Activated CD8-positive, alpha-beta memory T cell treated with anti-CD3 and anti-CD28 coated beads, Interleukin-2, amount 50 U/mL, for 1 hour (primary cell): ENCODE measurements around the gene MKNK1.
A peak's percentile ranks its signal among the peaks of the same experiment; 100 is the strongest.

Experiments
- DNase-seq: peaks from one replicate; pipeline ENCODE4 v3.0.0-alpha.2; 2020; ENCODE audit errors: extremely low read depth

Gene MKNK1

DNA sequence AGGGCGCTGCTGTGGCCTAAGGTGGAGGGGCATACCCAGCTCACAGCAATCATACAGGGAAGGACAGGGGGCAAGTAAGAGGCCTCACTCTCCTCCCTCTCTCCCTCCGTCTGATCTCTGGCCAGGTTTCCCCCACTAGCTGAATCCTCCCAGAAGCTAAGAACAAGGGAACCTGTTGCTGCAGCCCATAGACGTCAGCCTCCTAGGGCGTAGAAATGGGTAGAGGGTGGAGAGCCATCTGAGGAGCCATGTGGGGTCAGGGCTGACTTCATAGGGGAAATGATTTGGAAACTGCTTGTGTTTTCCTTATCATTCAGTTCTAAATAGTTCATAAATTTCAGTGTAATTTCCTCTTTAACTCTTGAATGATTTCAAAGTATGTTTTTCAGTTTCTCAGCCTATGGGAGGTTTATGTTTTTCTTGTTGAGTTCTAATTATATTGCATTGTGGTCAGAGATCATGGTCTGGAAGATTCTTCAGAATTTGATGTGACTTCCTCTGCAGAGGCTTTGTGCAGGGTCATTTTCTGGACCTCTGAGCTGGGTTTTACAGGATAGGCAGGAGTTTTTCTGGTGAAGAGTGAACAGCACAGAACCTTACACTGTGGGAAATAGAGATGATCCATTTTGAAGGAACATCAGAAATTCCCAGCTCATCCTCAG, 14.8 kb upstream of the MKNK1 start:
- no peak for DNase-seq

DNA sequence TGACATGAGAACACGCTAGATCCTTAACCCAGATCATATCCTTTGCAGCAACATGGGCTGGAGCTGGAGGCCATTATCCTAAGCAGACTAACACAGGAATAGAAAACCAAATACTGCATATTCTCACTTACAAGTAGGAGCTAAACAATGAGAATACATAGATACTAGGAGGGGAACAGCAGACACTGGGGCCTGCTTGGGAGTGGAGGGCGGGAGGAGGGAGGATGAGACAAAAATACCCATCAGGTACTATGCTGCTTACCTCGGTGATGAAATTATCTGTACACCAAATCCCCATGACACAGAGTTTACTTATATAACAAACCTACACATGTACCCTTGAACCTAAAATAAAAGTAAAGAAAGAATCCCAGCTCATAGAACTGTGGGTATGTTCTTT, 13.8 kb upstream of the MKNK1 start:
- DNase-seq, result no peak

DNA sequence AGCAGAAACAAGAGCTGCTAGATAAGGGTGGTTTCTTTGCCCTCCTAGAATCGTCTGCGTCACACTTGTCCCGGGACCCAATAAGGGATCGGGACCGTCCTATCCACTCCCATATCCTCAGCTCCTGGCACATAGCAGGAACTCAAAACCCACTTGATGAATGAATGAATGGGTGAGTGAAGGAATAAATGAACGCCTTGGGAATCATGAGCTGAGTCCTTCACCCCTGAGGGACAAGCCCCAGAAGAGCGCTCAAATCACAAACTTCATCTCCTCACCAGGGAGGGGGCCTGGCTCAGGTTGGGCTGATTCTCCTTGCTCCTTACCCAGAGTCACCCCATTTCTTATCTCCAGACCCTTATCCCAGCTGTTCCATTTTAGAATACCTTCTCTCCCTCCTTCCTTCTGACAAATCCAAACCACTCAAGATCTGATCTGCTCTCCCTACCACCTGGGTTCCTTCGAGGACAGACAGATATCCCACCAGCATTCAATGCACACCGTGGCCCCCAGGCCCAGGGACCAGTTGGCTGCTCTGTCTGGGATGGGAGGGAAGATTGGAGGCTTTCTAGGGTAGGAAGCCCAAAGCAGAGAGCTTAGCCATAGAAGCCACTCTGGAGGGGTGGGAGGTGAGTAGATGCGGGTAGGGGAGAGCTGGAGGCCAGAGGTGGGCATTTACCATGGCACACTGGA, 13.2 kb upstream of the MKNK1 start:
- DNase-seq, result no peak

DNA sequence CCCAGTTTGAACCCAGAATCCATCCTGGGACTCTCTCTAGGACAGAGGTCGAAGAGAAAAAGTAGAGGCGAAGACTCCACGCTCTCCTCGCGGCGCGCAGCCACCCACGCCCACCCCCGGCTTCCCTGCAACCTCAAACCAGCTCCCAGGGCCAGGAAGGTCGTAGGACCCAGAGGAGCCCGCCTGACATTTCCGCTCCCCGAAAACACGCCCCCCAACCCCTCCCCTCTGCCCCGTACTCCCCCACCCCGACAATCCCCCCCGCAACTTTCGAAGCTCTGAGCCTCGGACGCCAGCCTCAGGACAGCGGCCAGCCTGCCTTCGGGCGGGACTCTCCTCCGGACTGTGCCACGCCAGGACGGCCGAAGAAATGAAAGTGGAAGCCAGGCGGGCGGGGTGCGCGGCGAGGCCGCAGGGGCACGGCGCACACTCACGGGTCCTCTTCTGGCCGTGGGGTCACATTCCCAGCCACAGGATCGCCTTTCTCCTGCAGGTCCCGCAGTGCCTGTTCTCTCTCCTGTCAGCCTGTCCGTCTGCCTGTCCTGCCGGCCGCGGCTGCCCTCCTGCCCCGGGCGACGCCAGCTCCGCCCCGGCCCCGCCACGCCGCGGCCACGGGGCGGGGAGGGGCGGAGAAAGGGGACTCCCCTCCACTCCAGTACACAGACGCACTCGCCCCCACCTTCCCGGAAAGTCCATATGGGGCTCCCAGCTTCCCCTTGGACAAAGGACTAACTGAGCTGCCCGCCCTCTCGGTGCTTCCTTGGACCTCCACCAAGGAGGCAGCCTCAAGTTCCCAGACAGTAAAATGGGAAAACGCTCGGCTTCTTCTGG, 12.4 kb upstream of the MKNK1 start, which contains the start of gene MOB3C:
MOB3C (minus strand) TSS at position 535 of the 831 bp plus-strand sequence. CDS start 3,490 bp downstream, outside the sequence.
- peak; percentile 25 for DNase-seq

DNA sequence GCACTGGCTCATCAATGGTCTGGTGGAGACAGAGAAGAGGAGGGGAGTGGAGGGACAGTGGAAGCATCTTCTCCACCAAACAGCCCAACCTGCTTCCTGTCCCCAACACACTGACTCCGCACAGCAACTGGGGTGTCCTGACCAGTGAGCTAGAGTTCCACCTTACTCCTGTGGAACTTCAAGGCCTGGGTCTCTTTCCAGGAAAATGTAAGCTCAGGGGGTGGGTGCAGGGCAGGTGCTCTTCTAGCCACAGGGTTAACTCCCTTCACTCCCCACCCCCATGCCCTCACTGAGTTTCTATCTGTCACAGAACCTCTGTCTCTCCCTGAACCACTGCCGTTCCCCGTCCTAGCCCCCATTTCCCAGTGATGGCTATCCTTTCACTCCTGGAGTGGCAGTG, 11.7 kb upstream of the MKNK1 start:
- DNase-seq, result no peak

DNA sequence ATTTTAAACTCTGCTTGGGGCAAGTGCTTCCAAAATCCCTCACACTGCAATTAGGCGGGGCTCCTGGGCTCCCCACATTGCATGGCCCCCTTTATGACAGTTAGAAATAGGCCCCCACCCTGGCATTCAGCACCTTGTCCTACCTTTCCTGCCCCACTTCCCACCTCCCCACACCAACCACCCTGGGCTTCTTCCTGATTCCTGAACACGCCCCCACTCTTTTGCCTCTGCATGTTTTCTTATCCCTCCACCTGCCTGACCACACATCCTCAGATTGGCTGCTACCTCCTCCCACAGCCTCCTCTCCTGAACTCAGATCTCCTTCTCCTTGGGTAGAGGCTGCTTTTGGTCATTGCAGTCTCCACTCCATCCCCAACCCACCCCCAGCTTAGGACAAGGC, 11.0 kb upstream of the MKNK1 start:
- DNase-seq, result no peak

DNA sequence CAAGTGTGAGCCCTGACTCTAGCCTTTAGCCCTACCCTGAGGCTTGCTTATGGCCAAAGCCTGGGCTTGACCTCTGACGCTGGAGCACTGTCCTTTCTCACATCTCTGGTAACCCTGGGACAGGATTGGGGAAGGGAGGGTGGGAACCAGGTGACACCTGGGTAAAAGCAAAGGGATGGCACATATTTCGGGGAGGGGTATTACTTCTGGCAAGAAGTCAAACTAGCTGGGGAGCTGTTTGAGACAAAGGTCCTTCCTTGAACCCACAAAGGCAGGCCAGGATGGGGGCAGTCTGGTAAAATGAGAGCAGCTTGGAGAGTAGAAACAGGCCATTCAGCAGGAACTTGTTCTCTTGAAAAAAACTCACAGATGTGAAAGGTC, 10.5 kb upstream of the MKNK1 start:
- DNase-seq, result no peak

DNA sequence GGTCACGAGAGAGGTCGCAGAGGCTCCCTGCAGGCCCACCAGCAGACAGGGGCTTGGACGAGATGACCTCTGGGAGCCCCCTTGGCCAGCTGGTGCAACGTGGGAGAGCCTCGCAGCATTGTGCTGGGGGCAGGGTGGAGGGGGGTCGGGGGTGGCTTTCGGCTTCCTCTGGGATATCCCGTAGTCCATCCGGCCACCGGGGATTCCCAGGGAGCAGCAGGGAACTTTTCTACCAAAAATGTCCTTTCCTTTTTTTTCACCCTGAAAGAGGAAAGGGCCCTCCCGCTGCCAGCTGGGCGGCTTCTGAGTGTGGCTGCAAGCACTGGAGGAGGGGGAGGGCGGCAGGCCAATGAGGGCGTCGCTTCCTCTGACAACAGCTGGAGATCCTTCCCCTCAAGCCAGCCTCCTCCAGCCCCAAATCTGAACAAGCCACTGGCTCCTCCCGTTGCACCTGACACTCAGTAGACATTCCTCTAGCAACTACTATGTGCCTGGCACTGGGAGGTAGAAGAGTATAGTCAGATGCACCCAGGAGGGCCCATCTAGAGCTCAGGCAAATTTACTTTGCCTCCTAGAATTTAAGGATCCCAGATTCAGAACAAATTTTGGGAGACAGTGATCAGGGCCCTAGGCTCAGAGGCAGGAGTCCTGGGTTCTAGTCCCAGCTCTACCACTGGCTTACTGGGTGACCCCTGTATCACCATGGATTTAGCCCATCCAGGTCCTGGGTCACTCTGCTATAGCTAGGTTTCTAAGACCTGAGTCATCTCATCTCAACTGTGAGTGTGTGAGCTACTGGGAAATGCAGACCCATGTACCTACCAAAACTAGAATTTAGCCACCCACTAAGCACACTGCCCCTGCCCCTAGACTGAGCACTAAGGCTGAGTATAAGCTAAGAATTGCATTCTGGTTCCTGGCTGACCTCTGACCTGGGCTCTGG, 9.9 kb upstream of the MKNK1 start:
- DNase-seq, result no peak

DNA sequence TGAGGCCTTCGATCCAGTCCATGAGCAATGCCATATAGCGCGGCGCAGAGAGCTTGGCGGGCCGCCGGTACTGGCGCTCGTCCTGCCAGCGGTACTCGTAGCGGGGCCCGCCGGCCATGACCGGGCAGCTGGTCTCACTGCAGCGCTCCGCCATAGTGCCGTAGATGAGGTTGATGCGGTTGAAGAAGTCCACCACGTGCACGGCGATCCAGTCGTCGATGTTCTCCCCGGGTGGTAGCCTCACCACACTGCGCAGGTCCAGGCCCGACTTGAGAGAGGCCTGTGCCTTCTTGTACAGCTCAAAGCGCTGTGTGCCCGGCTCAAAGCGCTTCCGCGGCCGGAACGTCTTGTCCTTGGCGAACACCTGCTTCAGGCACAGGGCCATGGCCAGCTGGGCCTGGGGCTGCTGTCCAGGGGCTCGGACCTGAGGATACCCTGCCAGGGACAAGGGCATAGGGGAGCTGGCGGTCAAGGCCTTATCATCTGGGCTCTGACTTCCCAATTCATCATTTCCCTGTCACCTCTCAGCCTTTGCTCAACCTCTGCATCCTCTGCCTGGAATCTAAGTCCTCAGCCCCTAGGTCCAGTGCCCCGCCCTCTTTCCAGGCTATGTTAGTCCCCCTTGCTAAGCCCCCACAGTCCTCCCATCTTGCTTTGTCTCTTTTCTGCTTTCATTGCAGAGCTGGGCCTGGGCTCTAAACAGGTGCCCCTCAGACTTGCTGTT, 9.0 kb upstream of the MKNK1 start:
- no peak for DNase-seq

DNA sequence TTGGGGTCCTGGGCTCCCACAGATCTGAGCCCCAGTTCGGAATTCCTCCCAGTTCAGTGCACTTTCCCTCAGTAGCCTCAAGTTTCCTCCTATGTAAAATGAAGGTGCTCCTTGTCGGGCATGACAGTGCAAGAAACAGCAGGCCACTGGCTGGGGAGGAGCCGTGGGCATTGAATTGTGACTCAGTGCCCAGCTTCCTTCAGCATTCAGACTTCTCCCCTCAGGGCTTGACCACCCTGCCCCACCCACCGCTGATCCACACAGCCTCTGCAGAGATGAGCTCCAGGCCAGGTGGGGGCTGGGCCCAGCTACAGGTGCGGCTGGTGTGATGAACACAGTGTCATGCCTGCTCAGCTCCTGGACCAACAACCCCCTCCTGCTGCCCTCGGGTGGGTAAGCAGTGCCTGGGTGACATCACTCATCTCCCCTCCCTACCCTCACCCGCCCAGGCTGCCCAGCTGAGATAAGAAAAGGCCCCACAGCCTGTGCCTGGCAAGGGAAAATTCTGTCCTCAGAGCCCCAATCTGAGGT, 7.7 kb upstream of the MKNK1 start:
- no peak for DNase-seq

DNA sequence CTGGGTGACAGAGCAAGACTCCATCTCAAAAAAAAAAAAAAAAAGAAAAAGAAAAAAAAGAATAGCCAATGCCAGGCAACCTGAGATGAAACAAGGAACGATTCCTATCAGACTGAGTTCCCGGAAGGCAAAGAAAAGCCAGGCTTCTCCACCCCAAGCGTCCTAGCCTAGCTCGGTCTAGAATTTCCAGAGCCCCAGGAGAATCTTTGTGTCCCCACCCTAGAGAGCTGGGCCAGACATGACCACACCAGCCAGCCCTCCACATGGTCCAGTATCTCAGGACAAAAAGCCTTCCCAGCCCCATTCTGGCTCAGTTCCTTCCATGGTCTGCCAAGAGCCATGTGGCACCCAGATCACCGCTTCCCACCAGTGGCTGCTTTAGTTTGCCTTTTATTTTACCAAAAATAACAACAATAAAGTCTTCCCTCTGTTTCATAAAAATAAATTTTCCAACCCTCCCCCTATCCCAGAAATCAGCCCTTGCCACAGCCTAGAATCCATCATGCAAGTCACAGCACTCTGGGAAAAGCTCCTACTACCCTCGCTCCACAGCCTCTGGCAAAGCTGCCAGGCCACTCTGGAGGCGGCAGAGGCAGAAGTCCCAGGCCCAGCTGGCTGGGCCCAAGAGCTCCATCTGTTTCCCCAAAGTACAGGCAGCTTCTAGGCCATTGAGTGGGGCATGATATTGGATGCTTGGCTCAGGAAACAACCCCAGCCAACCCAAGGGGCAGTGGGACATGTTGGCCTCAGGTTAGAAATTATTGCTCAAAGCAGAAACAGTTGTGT, 3.5 kb upstream of the MKNK1 start:
- DNase-seq, result no peak

DNA sequence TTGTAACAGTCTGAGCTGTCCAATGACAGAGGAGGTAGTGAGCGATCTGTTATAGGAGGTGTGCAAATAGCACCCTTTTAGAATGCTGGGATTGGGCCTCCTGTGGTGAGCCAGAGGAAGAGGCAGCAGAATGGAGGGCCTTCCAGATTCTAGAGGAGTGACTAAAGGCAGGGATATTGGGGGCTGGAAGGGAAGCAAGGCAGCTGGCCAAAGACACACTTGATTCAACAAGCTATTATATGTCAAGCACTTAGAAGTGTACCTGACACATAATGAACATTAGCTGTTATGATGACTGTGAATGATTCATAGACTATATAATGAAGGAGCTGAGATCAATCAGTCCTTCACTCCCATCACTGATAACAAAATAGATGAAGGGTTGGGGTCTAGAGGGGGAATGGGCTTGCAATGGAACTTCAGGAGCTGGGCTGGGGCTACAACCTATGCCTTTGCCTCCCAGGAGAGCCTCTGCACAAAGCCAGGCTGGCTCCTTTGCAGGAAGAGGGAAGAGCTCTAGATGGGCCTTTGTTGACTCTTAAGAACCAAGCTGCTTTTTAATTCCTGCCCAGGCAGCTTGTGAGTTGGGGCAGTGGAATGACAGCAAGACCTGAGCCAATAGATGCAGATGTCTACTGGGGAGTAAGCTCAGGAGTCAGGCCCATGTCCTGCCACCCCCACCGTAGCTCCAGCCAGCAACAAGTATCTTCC, 2.3 kb upstream of the MKNK1 start:
- DNase-seq, result no peak

DNA sequence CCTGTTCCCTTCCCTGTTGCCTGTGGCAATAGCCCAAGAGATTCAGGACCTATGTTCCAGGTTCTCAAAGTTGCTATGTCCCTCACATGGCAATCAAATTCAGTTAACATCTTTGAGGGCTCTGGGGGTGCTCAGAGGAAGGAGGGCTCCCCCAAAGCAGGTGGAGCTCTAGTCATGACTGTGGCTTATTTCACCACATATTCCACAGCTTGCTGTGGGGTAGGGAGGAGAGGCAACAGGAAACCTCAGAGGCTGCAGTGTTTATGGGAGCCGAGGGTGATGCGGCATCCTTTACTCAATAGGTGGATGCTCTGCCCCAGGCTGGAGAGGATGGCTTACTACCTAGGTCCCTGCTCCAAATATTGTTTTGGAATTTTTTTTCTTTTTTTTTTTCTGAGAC, 1.2 kb upstream of the MKNK1 start:
- no peak for DNase-seq

DNA sequence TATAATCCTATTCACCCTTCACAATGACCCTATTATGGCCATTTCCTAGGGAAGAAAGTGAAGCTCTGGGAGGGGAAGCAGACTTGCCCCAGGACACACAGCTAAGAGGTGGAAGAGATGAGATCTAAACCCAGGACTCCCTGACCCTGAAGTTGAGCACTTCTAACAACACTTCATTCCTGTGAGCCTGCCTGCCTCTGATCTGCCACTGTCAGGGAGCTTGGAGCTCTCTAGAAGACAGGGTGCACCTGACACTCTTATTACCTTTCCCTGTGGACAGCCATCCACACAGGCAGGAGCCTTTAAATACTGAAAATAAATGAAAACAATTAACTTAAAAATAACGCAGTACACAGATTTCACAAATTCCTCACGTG, 599 bp downstream of the MKNK1 start:
- DNase-seq, result no peak

DNA sequence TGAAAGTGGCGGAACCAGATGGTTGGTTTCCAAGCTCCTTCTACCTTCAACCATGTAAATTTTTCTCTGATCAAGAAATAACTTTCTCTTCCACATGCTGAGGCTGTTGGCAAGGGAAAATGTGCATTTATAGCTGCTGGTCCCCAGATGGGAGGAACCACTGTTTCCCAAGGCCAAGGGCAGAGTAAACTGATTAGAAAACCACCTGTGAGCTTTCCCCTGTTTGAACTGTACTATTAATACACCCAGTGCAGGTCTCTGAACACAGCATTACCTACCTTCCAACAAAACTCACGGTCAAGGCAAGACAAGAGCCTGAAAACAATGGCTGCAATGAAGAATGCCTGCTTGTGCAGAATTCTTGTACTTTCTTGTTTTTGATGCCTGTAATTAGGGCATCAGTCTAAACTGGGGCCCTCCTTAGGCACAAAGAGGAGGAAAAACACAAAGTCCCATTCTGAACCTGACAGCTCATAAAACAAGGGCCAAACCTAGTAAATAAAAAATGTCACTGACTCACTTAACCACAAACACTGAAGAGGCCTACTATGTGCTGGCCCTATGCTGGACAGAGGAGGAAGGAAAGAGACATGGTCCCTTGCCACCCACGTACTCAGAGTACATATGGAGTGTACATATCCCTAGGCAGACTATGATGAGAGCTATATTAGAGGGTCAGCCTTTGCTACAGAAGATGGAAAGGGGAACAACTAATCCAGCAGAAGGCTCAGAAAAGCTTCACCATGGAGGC, 2.6 kb downstream of the MKNK1 start:
- DNase-seq, result no peak

DNA sequence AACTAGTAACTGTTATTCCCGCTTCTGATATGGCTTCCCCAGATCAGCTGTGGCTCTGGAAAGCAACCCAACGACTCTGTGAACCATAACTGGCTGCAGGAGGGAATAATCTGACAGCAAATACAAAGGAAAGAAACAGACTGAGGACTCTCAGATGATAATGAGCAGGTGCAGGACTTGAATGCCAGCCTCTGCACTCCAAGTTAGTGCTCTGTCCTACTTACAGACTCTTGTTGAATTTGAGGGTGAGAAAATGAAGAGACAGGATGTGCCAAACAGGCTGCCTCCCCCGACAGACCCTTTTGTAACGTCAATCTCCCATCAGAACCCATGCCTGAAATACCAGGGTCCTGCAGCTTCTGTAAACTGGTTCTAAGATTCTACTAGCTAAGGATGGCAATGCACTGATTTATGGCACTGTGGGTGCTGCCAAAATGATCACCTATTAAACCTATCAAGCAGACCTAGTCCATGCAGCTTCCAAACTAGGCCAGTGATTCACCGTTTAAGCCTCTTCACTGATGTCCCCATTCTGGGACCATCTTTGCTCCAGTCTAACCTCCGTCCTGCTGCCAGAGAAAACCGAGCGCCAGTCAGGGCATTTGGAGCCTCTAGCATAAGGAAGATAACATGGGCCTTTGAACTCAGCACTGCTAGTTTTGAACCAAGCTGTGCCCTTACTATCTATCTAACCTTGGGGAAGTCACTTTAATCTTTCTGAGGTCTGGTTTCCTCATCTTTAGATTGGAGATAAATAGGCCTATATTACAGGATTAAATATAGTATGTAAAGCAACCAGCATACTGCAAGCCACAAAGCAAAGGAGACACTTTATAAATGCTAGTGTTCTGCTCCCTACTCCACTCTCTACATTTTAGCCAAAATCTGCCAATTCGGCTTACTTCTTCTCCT, 4.8 kb downstream of the MKNK1 start:
- DNase-seq, result no peak

DNA sequence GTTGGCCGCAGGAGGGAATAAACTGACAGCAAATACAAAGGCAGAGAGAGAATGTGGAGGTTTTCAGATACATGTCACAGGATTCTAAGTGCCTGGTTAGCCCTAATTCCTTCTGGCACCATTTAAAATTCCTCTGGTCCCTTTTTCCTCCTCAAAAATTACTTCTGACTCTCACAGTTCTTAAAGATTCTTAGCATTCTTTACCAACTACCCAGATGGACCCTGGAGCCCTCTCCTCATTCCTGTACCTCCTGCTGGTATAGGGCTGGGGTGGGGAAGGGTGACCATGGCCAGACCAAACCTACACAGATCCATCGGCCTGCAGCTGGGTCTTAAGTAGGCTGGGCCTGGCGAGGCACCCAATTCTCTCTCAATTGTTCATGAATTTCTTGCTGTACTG, 7.2 kb downstream of the MKNK1 start:
- no peak for DNase-seq

DNA sequence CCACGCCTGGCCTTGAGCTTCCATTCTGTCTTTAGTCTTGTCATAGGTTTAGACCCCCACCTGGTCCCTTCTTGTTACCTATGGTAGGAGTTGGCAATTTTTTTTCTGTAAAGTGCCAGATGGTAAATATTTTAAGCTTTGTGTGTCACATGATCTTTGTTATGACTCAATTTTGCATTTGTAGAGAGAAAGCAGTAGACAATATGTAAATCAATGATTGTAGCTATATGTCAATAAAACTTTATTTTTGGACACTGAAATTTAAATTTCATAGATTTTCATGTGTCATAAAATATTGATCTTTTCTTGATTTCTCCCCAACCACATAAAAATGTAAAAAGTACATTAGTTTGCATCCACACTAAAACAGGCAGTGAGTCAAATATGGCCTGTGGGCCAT, 8.0 kb downstream of the MKNK1 start:
- DNase-seq, result no peak
